ENCODE measurements around the gene GPR152.

The GPR152 gene

GRCh38 chr11:67420646-67421429, 31.7 kb downstream of the GPR152 start:
- Histone ChIP-seq H3K27ac (peak overlapping the region; percentile 69), H3K4me1 (ENCODE audit: low read depth, poor library complexity, severe bottlenecking) (peaks cover 12% of the 10 kb centered on the region)

GRCh38 chr11:67420147-67420645, 32.3 kb downstream of the GPR152 start:
- H3K27me3 ChIP-seq (ENCODE audit: insufficient read depth, low read depth), result no peaks in the 10 kb centered on the region; the same call in 1 of the 2 replicates
- no peaks in the 10 kb centered on the region for H4K20me1 ChIP-seq (ENCODE audit: insufficient read depth)
- H3K27ac ChIP-seq, result peak overlapping the region; percentile 69
- peaks cover 12% of the 10 kb centered on the region for H3K4me1 ChIP-seq (ENCODE audit: low read depth, poor library complexity, severe bottlenecking)
- no peak overlapping the region for H3K4me3 ChIP-seq (IDR thresholded peaks at IDR 0.05; ENCODE audit: insufficient read depth, low read depth, low read length)
- H3K79me2 ChIP-seq (ENCODE audit: insufficient read depth, low read depth), result no peaks in the 10 kb centered on the region
- no peak for TF ChIP-seq CTCF (conservative IDR thresholded peaks at IDR 0.05; ENCODE audit: low read depth, low read length)
- H3K4me2 ChIP-seq, result peak overlapping the region; percentile 71
- H3K9ac ChIP-seq, result peak overlapping the region; percentile 85
- H2AFZ ChIP-seq (ENCODE audit: low read depth), result peak overlapping the region; percentile 73
- no peaks in the 10 kb centered on the region for H3K36me3 ChIP-seq (ENCODE audit: insufficient read depth)

More at GRCh38 chr11:67420646-67421429, 31.7 kb downstream of the GPR152 start:
- Histone ChIP-seq H3K79me2 (ENCODE audit: insufficient read depth, low read depth) (no peaks in the 10 kb centered on the region), H3K4me2 (peak overlapping the region; percentile 71), H3K4me3 (IDR thresholded peaks at IDR 0.05; ENCODE audit: insufficient read depth, low read depth, low read length) (no peak overlapping the region), H2AFZ (ENCODE audit: low read depth) (peak overlapping the region; percentile 73), H3K36me3 (ENCODE audit: insufficient read depth) (no peaks in the 10 kb centered on the region), H3K9ac (peak overlapping the region; percentile 85), H4K20me1 (ENCODE audit: insufficient read depth) (no peaks in the 10 kb centered on the region), H3K27me3 (ENCODE audit: insufficient read depth, low read depth) (no peaks in the 10 kb centered on the region; the same call in 1 of the 2 replicates)
- no peak for TF ChIP-seq CTCF (conservative IDR thresholded peaks at IDR 0.05; ENCODE audit: low read depth, low read length)

- H3K9ac ChIP-seq, result no peak overlapping the region
- no peaks in the 10 kb centered on the region for H3K79me2 ChIP-seq (ENCODE audit: insufficient read depth, low read depth)
- H3K36me3 ChIP-seq (ENCODE audit: insufficient read depth), result no peaks in the 10 kb centered on the region
- H3K27me3 ChIP-seq (ENCODE audit: insufficient read depth, low read depth), result peaks cover 4% of the 10 kb centered on the region; the same call in 1 of the 2 replicates
- no peak overlapping the region for H2AFZ ChIP-seq (ENCODE audit: low read depth)
- H3K27ac ChIP-seq, result no peak overlapping the region
- no peak overlapping the region for H3K4me3 ChIP-seq (IDR thresholded peaks at IDR 0.05; ENCODE audit: insufficient read depth, low read depth, low read length)
- H4K20me1 ChIP-seq (ENCODE audit: insufficient read depth), result no peaks in the 10 kb centered on the region
- TF ChIP-seq CTCF (conservative IDR thresholded peaks at IDR 0.05; ENCODE audit: low read depth, low read length), result no peak
- H3K4me2 ChIP-seq, result peak overlapping the region; percentile 71; the same call in 1 of the 2 replicates
- peaks cover 12% of the 10 kb centered on the region for H3K4me1 ChIP-seq (ENCODE audit: low read depth, poor library complexity, severe bottlenecking)
Observed at GRCh38 chr11:67419325-67420049, 33.0 kb downstream of the GPR152 start.

GRCh38 chr11:67418476-67419281, 33.9 kb downstream of the GPR152 start:
- no peak overlapping the region for H3K9ac ChIP-seq

More at GRCh38 chr11:67418476-67419281, 33.9 kb downstream of the GPR152 start:
- Histone ChIP-seq H3K27me3 (ENCODE audit: insufficient read depth, low read depth) (peaks cover 5% of the 10 kb centered on the region; the same call in 1 of the 2 replicates), H3K4me2 (no peak overlapping the region), H4K20me1 (ENCODE audit: insufficient read depth) (no peaks in the 10 kb centered on the region), H3K36me3 (ENCODE audit: insufficient read depth) (no peaks in the 10 kb centered on the region), H3K27ac (no peak overlapping the region), H3K79me2 (ENCODE audit: insufficient read depth, low read depth) (no peaks in the 10 kb centered on the region), H3K4me3 (IDR thresholded peaks at IDR 0.05; ENCODE audit: insufficient read depth, low read depth, low read length) (no peak overlapping the region), H3K4me1 (ENCODE audit: low read depth, poor library complexity, severe bottlenecking) (peaks cover 12% of the 10 kb centered on the region), H2AFZ (ENCODE audit: low read depth) (no peak overlapping the region)
- TF ChIP-seq CTCF (conservative IDR thresholded peaks at IDR 0.05; ENCODE audit: low read depth, low read length), result no peak

Measured in KMS-11 (cell line).